ENCODE data around the gene FBXL15. TPM values are rescaled to one million over a fixed set of nuclear protein-coding genes. Genes with fewer than 3 reads are reported as not detected.

Gene FBXL15
- total and polyA plus RNA-seq, 2 of the 13 experiments (the other 11 are each of a cell fraction or from before 2014, with no cell fraction given) = 4.3 to 8.3 TPM

GRCh38 chr10:102419269-102420180 is 1.1 kb upstream of the FBXL15 start (continued):
- TF ChIP-seq TBP (CRISPR knock-in tag; IDR thresholded peaks at IDR 0.05) = 0 out of 2 replicates have a peak, but pooled peaks have one; percentile 41
- TF ChIP-seq ZNF3 (CRISPR knock-in tag; IDR thresholded peaks at IDR 0.05) = no peak
- TF ChIP-seq DNMT3B (CRISPR knock-in tag; conservative IDR thresholded peaks at IDR 0.05) = no peak
- 0 out of 2 replicates have a peak, but pooled peaks have one; percentile 45 for TF ChIP-seq ZNF724P (CRISPR knock-in tag; IDR thresholded peaks at IDR 0.05; ENCODE audit: borderline replicate concordance)
- TF ChIP-seq MAX (IDR thresholded peaks at IDR 0.05) = peak; percentile 35
- no peak for TF ChIP-seq CHCHD3 (CRISPR knock-in tag; IDR thresholded peaks at IDR 0.05)
- no peak for TF ChIP-seq ZNF468 (CRISPR knock-in tag; IDR thresholded peaks at IDR 0.05)
- TF ChIP-seq CEBPB (IDR thresholded peaks at IDR 0.05; ENCODE audit: borderline replicate concordance, low read depth, low read length) = no peak
- TF ChIP-seq ZNF678 (CRISPR knock-in tag; IDR thresholded peaks at IDR 0.05) = no peak
- TF ChIP-seq MLLT10 (CRISPR knock-in tag; IDR thresholded peaks at IDR 0.05) = no peak
- TF ChIP-seq AKNA (CRISPR knock-in tag; IDR thresholded peaks at IDR 0.05; ENCODE audit: borderline replicate concordance) = 0 out of 2 replicates have a peak, but pooled peaks have one; percentile 68
- TF ChIP-seq DDIT3 (CRISPR knock-in tag; IDR thresholded peaks at IDR 0.05) = no peak
- TF ChIP-seq ZNF749 (CRISPR knock-in tag; IDR thresholded peaks at IDR 0.05; ENCODE audit: borderline replicate concordance) = no peak
- TF ChIP-seq KLF13 (CRISPR knock-in tag; IDR thresholded peaks at IDR 0.05) = no peak
- TF ChIP-seq ZNF597 (CRISPR knock-in tag; IDR thresholded peaks at IDR 0.05) = no peak
- no peak for TF ChIP-seq ZSCAN29 (CRISPR knock-in tag; conservative IDR thresholded peaks at IDR 0.05)
- TF ChIP-seq GATAD1 (CRISPR knock-in tag; IDR thresholded peaks at IDR 0.05) = peak; percentile 26; the same call in 1 of the 2 replicates
- TF ChIP-seq SMYD3 (CRISPR knock-in tag; IDR thresholded peaks at IDR 0.05) = 0 out of 2 replicates have a peak, but pooled peaks have one; percentile 60
- TF ChIP-seq CSRNP1 (CRISPR knock-in tag; IDR thresholded peaks at IDR 0.05) = peak; percentile 71; the same call in 1 of the 2 replicates
- TF ChIP-seq IRF2 (CRISPR knock-in tag; IDR thresholded peaks at IDR 0.05) = no peak
- no peak for TF ChIP-seq NRL (CRISPR knock-in tag; IDR thresholded peaks at IDR 0.05; ENCODE audit: borderline replicate concordance)
- TF ChIP-seq KMT2B (CRISPR knock-in tag; IDR thresholded peaks at IDR 0.05) = no peak

Data from HepG2 (cell line).